Measurements from ENCODE around the gene PPIG. TPM values are rescaled to one million over a fixed set of nuclear protein-coding genes. Genes with fewer than 3 reads are reported as not detected.
A peak's percentile ranks its signal among the peaks of the same experiment; 100 is the strongest.

Gene PPIG
- total and polyA plus RNA-seq, 2 donors (not counting 1 experiment from before 2014, with no cell fraction given), result 21.5 to 78.6 TPM

DNA sequence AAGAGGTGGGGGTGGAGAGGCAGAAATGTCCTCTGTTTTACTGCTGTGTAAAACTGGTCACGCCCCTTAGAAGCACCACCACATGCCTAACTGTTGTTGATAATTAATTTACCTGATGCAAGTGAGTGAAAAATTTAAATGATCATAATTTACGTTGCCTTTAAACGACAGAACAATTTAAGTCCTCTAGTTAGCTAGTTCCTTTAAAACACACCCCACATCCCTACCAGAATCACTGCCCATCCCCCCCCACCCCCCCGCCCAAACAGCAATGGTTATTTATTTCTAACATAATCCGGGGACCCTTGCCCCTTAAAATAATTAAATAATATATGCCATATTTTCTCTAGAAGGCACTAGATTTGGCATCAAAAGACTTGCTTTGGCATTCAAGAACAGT, 633 bp upstream of the PPIG start:
- peak overlapping the region in 1 of 5 experiments; percentile 99 for H3K4me3 ChIP-seq (ENCODE audit: control extremely low read depth in 1 of 5, extremely low read depth in 1 of 5, insufficient read depth in 1 of 5, low read depth in 2 of 5, low read length in 4 of 5)
- ChIA-PET CTCF (interaction anchor here (2.1 kb wide), 1 partner anchor 10 kb away, joined by 14 read pairs; the partner anchor contains the start of gene FASTKD1), POLR2A (interaction anchor here (2.3 kb wide), 1 partner anchor 10 kb away, joined by 16 read pairs; the partner anchor contains the start of gene FASTKD1)
- Mint-ChIP-seq H3K9me3 (ENCODE audit: insufficient read depth) (no peaks in the 10 kb centered on the region), H3K4me3 (peak overlapping the region; percentile 99), H3K4me1 (peaks cover 26% of the 10 kb centered on the region), H3K27me3 (no peaks in the 10 kb centered on the region), H3K27ac (peak overlapping the region; percentile 46)
- H4K20me1 ChIP-seq (ENCODE audit: control insufficient read depth, insufficient read depth, low read length, poor library complexity, severe bottlenecking), result peaks cover 5% of the 10 kb centered on the region
- peaks cover 33% of the 10 kb centered on the region for H3K79me2 ChIP-seq (ENCODE audit: control insufficient read depth, insufficient read depth, low read length)
- H3K36me3 ChIP-seq (replicated peaks in 1 of 2; ENCODE audit: control extremely low read depth in 1 of 2, control insufficient read depth in 1 of 2, extremely low read depth in 1 of 2, insufficient read depth in 2 of 2, low read length in 1 of 2), result peaks cover 0 to 6% of the 10 kb centered on the region in 2 experiments
- peak overlapping the region; percentile 90 for H3K4me2 ChIP-seq (replicated peaks; ENCODE audit: low read depth, low read length, poor library complexity, severe bottlenecking)
- intact Hi-C loops (cut with micrococcal nuclease), result no loop called here
- peak overlapping the region; percentile 96 to 99 for H3K27ac ChIP-seq (ENCODE audit: low read length in 2 of 2)
- H3K4me1 ChIP-seq (ENCODE audit: control insufficient read depth in 2 of 2, insufficient read depth in 2 of 2, low read length in 2 of 2), result peaks cover 12 to 24% of the 10 kb centered on the region in 2 donors
- TF ChIP-seq CTCF (IDR thresholded peaks at IDR 0.05) (no peak), EZH2 (IDR thresholded peaks at IDR 0.05; ENCODE audit: borderline replicate concordance, insufficient read depth, low read depth, low read length, poor library complexity, severe bottlenecking) (no peak)
- no CpG with 5 or more reads among the region's 5 CpGs for WGBS (ENCODE audit: insufficient coverage)
- peak overlapping the region; percentile 92 for H2AFZ ChIP-seq (ENCODE audit: insufficient read depth, low read depth, low read length, poor library complexity, severe bottlenecking)
- peak; percentile 12 for DNase-seq
- ATAC-seq (ENCODE audit: low read depth), result no peak
- H3K9me3 ChIP-seq (ENCODE audit: control extremely low read depth in 1 of 3, control insufficient read depth in 2 of 3, insufficient read depth in 1 of 3, low read length in 2 of 3), result peaks cover 0 to 10% (median 0%) of the 10 kb centered on the region in 3 donors
- H3K27me3 ChIP-seq (replicated peaks in 1 of 4; ENCODE audit: control extremely low read depth in 1 of 4, control insufficient read depth in 3 of 4, insufficient read depth in 4 of 4, low read length in 3 of 4), result no peaks in the 10 kb centered on the region
- no peak overlapping the region for H3K9ac ChIP-seq (ENCODE audit: low read length)

GRCh38 chr2:169585673-169586072, 1.5 kb downstream of the PPIG start:
- no peaks in the 10 kb centered on the region for H3K27me3 Mint-ChIP-seq
- DNase-seq (no peak), ATAC-seq (ENCODE audit: low read depth) (no peak)
- H3K4me2 ChIP-seq (replicated peaks; ENCODE audit: low read depth, low read length, poor library complexity, severe bottlenecking), result peak overlapping the region; percentile 90
- peaks cover 39% of the 10 kb centered on the region for H3K4me1 Mint-ChIP-seq
- peaks cover 54% of the 10 kb centered on the region for H3K79me2 ChIP-seq (ENCODE audit: control insufficient read depth, insufficient read depth, low read length)
- peaks cover 12 to 28% of the 10 kb centered on the region in 2 donors for H3K4me1 ChIP-seq (ENCODE audit: control insufficient read depth in 2 of 2, insufficient read depth in 2 of 2, low read length in 2 of 2)
- no peaks in the 10 kb centered on the region for H3K9me3 Mint-ChIP-seq (ENCODE audit: insufficient read depth)
- H3K9ac ChIP-seq (ENCODE audit: low read length), result peak overlapping the region; percentile 99
- peak overlapping the region; percentile 96 to 99 for H3K27ac ChIP-seq (ENCODE audit: low read length in 2 of 2)
- H3K27me3 ChIP-seq (replicated peaks in 1 of 4; ENCODE audit: control extremely low read depth in 1 of 4, control insufficient read depth in 3 of 4, insufficient read depth in 4 of 4, low read length in 3 of 4), result no peaks in the 10 kb centered on the region
- H3K4me3 Mint-ChIP-seq, result peak overlapping the region; percentile 99
- TF ChIP-seq CTCF (IDR thresholded peaks at IDR 0.05), result no peak
- TF ChIP-seq EZH2 (IDR thresholded peaks at IDR 0.05; ENCODE audit: borderline replicate concordance, insufficient read depth, low read depth, low read length, poor library complexity, severe bottlenecking), result no peak
- peak overlapping the region; percentile 99 for H3K27ac Mint-ChIP-seq
- peaks cover 0 to 15% (median 0%) of the 10 kb centered on the region in 3 donors for H3K9me3 ChIP-seq (ENCODE audit: control extremely low read depth in 1 of 3, control insufficient read depth in 2 of 3, insufficient read depth in 1 of 3, low read length in 2 of 3)
- ChIA-PET CTCF (no interaction called here), POLR2A (interaction anchor here (2.3 kb wide), 1 partner anchor 12 kb away, joined by 16 read pairs; the partner anchor contains the start of gene FASTKD1)
- peaks cover 20% of the 10 kb centered on the region for H4K20me1 ChIP-seq (ENCODE audit: control insufficient read depth, insufficient read depth, low read length, poor library complexity, severe bottlenecking)
- WGBS (ENCODE audit: insufficient coverage), result 33% methylated on average over 2 of the region's 7 CpGs
- peak overlapping the region; percentile 70 to 99 (median 98) for H3K4me3 ChIP-seq (ENCODE audit: control extremely low read depth in 1 of 5, extremely low read depth in 1 of 5, insufficient read depth in 1 of 5, low read depth in 2 of 5, low read length in 4 of 5)
- H2AFZ ChIP-seq (ENCODE audit: insufficient read depth, low read depth, low read length, poor library complexity, severe bottlenecking), result peak overlapping the region; percentile 92
- intact Hi-C loops (cut with micrococcal nuclease), result no loop called here
- peaks cover 0 to 6% of the 10 kb centered on the region in 2 experiments for H3K36me3 ChIP-seq (replicated peaks in 1 of 2; ENCODE audit: control extremely low read depth in 1 of 2, control insufficient read depth in 1 of 2, extremely low read depth in 1 of 2, insufficient read depth in 2 of 2, low read length in 1 of 2)

Measured in B cell (primary cell).